GM12892 (cell line): Measurements from ENCODE around the gene TEX51.

ENCODE experiments used
- POLR2A ChIP-seq: IDR thresholded peaks from 2 replicates; pipeline ENCODE4 v1.6.1; 2011; ENCODE audit warnings: low read depth, low read length, control low read depth
- POLR2AphosphoS5 ChIP-seq: IDR thresholded peaks from 2 replicates; pipeline ENCODE4 v1.6.1; 2011; ENCODE audit warnings: low read depth, low read length, control low read depth
- TAF1 ChIP-seq: IDR thresholded peaks from 2 replicates; pipeline ENCODE4 v1.6.1; 2011; ENCODE audit warnings: low read depth, mild to moderate bottlenecking, control low read depth, low read length, borderline replicate concordance

GRCh38 chr2:126946318-126947102, 47.8 kb downstream of the TEX51 start:
- TF ChIP-seq POLR2AphosphoS5 (no peak), POLR2A (no peak), TAF1 (no peak)
